Measurements from ENCODE around the gene IL1RAPL2. TPM values are rescaled to one million over a fixed set of nuclear protein-coding genes. Genes with fewer than 3 reads are reported as not detected.
"Not testable (repeated sequence)": the region's sequence is repeated elsewhere in the genome, so short reads cannot be mapped to it uniquely, and the experiment has no call there.

IL1RAPL2 gene
- total RNA-seq, 1 experiment from 2014 or later: not detected

DNA sequence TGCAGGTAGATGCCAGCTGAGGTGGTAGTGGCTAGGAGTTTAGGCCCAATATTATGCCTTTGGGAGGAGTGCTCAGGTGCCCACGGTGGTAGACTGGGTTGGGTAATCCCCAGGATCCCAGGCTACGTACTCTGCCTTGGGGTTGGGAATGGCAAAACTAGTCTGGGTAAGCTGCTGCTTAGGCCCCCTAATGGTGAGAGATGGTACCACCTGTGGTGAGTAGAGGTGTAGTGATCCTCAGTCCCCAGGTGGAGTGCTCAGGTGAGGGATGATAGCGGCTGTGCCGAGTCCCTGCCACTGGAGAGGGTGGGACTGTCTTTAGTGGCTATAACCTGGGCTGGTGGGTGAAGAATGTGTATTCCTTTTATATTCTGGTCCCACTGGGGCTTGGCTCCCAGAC is 75.2 kb downstream of the IL1RAPL2 start:
- no peak for DNase-seq (ENCODE audit: low read depth in 1 of 2, low spot score in 2 of 2)
- Histone ChIP-seq H3K9me3 (replicated peaks) (no peaks in the 10 kb centered on the region), H3K4me1 (replicated peaks) (no peaks in the 10 kb centered on the region), H3K36me3 (no peaks in the 10 kb centered on the region), H3K4me3 (no peak overlapping the region), H3K27ac (no peak overlapping the region), H3K27me3 (replicated peaks) (no peaks in the 10 kb centered on the region)

GRCh38 chrX:104647084-104647483 is 81.1 kb downstream of the IL1RAPL2 start:
- H3K36me3 ChIP-seq: no peaks in the 10 kb centered on the region
- no peaks in the 10 kb centered on the region for H3K4me1 ChIP-seq (replicated peaks)
- H3K4me3 ChIP-seq: no peak overlapping the region
- H3K27me3 ChIP-seq (replicated peaks): no peaks in the 10 kb centered on the region
- no peak for DNase-seq (ENCODE audit: low read depth in 1 of 2, low spot score in 2 of 2)
- no peaks in the 10 kb centered on the region for H3K9me3 ChIP-seq (replicated peaks)
- H3K27ac ChIP-seq: no peak overlapping the region

- H3K27ac ChIP-seq: no peak overlapping the region
- H3K9me3 ChIP-seq (replicated peaks): no peaks in the 10 kb centered on the region
- DNase-seq (ENCODE audit: low read depth in 1 of 2, low spot score in 2 of 2): no peak
- H3K27me3 ChIP-seq (replicated peaks): no peaks in the 10 kb centered on the region
- no peak overlapping the region for H3K4me3 ChIP-seq
- no peaks in the 10 kb centered on the region for H3K4me1 ChIP-seq (replicated peaks)
- H3K36me3 ChIP-seq: no peaks in the 10 kb centered on the region
Observed at GRCh38 chrX:104659005-104659744, 93.2 kb downstream of the IL1RAPL2 start.

GRCh38 chrX:104660092-104660491 is 94.1 kb downstream of the IL1RAPL2 start:
- no peaks in the 10 kb centered on the region for H3K4me1 ChIP-seq (replicated peaks)
- H3K4me3 ChIP-seq: no peak overlapping the region

DNA sequence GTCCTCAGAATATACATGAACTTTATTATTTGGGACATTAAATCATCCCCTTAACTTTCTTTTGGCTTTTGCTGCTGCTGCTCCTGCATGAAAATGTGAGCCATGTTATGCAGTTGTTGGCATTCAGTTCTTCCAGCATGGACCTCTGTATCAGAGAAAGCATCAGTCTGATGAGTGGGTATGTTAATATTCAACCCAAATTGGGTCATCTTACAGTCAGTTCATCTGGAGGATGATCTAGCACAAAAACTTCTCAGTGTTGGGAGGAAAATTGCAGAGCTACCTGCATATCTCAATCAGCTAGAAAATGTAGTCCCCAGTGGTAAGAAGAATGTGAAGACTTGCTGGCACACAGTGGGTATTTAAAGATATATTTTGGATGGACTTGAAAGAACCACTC is 96.7 kb downstream of the IL1RAPL2 start:
- Histone ChIP-seq H3K36me3 (no peaks in the 10 kb centered on the region), H3K4me1 (replicated peaks) (no peaks in the 10 kb centered on the region), H3K27ac (no peak overlapping the region), H3K27me3 (replicated peaks) (no peaks in the 10 kb centered on the region), H3K9me3 (replicated peaks) (no peaks in the 10 kb centered on the region), H3K4me3 (no peak overlapping the region)
- no peak for DNase-seq (ENCODE audit: low read depth in 1 of 2, low spot score in 2 of 2)

More at GRCh38 chrX:104660092-104660491, 94.1 kb downstream of the IL1RAPL2 start:
- no peak for DNase-seq (ENCODE audit: low read depth in 1 of 2, low spot score in 2 of 2)
- Histone ChIP-seq H3K27me3 (replicated peaks) (no peaks in the 10 kb centered on the region), H3K9me3 (replicated peaks) (no peaks in the 10 kb centered on the region), H3K36me3 (no peaks in the 10 kb centered on the region), H3K27ac (no peak overlapping the region)

- no peaks in the 10 kb centered on the region for H3K27me3 ChIP-seq (replicated peaks)
Observed at GRCh38 chrX:104665691-104666090, 99.7 kb downstream of the IL1RAPL2 start.

DNA sequence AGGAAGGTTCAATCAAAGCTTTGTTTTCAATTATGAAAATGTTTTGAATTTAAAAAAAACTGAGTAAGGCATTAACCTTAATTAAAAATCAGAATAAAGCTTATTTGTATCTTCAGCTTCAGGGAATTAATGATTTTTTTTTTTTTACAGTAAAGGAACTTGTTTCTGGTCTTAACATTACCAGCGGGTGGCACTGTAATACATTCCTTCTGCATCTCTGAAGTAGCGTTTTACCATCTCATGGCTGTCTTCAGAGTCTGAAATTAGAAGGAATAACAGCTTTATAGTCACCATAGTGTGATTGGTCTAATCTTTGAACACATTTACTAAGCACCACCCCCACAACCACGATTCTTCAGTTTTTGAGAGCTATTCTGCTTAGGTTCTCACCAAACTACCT is 102.6 kb downstream of the IL1RAPL2 start:
- no peak for DNase-seq (ENCODE audit: low read depth in 1 of 2, low spot score in 2 of 2)
- H3K27me3 ChIP-seq (replicated peaks): no peaks in the 10 kb centered on the region
- no peak overlapping the region for H3K4me3 ChIP-seq
- no peaks in the 10 kb centered on the region for H3K4me1 ChIP-seq (replicated peaks)
- no peak overlapping the region for H3K27ac ChIP-seq
- H3K9me3 ChIP-seq (replicated peaks): no peaks in the 10 kb centered on the region
- H3K36me3 ChIP-seq: no peaks in the 10 kb centered on the region

More at GRCh38 chrX:104665691-104666090, 99.7 kb downstream of the IL1RAPL2 start:
- no peak overlapping the region for H3K4me3 ChIP-seq
- no peaks in the 10 kb centered on the region for H3K36me3 ChIP-seq
- H3K4me1 ChIP-seq (replicated peaks): no peaks in the 10 kb centered on the region
- DNase-seq (ENCODE audit: low read depth in 1 of 2, low spot score in 2 of 2): no peak
- no peaks in the 10 kb centered on the region for H3K9me3 ChIP-seq (replicated peaks)
- no peak overlapping the region for H3K27ac ChIP-seq

DNA sequence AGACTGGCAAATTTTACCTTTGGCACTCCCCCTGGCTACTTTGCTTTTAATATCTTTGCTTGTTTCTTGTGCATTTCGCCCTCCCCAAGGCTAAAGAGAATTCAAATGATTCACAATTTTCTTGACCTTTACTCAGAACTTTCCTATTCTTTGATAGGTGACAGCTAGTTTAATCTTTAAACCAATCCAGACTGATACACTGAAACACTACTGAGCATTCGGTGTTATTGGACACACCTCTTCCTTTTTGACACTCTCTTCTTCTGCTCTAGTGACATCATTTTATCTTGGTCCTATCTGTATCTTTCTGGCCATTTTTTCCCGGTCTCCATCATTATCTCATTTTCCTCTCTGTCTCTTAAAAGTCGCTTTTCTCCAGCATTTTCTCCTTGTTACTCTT is 103.1 kb downstream of the IL1RAPL2 start:
- Histone ChIP-seq H3K4me3 (no peak overlapping the region), H3K27ac (no peak overlapping the region), H3K4me1 (replicated peaks) (no peaks in the 10 kb centered on the region), H3K9me3 (replicated peaks) (no peaks in the 10 kb centered on the region), H3K36me3 (no peaks in the 10 kb centered on the region), H3K27me3 (replicated peaks) (no peaks in the 10 kb centered on the region)
- DNase-seq (ENCODE audit: low read depth in 1 of 2, low spot score in 2 of 2): no peak

GRCh38 chrX:104670051-104670450 is 104.1 kb downstream of the IL1RAPL2 start:
- no peaks in the 10 kb centered on the region for H3K9me3 ChIP-seq (replicated peaks)
- H3K4me1 ChIP-seq (replicated peaks): no peaks in the 10 kb centered on the region
- H3K27me3 ChIP-seq (replicated peaks): no peaks in the 10 kb centered on the region
- no peak overlapping the region for H3K27ac ChIP-seq
- H3K4me3 ChIP-seq: no peak overlapping the region
- DNase-seq (ENCODE audit: low read depth in 1 of 2, low spot score in 2 of 2): no peak
- no peaks in the 10 kb centered on the region for H3K36me3 ChIP-seq

GRCh38 chrX:104677517-104677916 is 111.5 kb downstream of the IL1RAPL2 start:
- H3K4me3 ChIP-seq; H3K4me1 ChIP-seq (replicated peaks); DNase-seq (ENCODE audit: low read depth in 1 of 2, low spot score in 2 of 2); H3K27ac ChIP-seq; H3K9me3 ChIP-seq (replicated peaks); H3K36me3 ChIP-seq; H3K27me3 ChIP-seq (replicated peaks): not testable (repeated sequence)

- DNase-seq (ENCODE audit: low read depth in 1 of 2, low spot score in 2 of 2): no peak
- H3K27ac ChIP-seq: no peak overlapping the region
Observed at GRCh38 chrX:104679175-104679574, 113.2 kb downstream of the IL1RAPL2 start.

GRCh38 chrX:104681214-104681613 is 115.2 kb downstream of the IL1RAPL2 start:
- DNase-seq (ENCODE audit: low read depth in 1 of 2, low spot score in 2 of 2): no peak
- no peak overlapping the region for H3K4me3 ChIP-seq
- H3K27me3 ChIP-seq (replicated peaks): no peaks in the 10 kb centered on the region
- no peaks in the 10 kb centered on the region for H3K36me3 ChIP-seq
- no peaks in the 10 kb centered on the region for H3K9me3 ChIP-seq (replicated peaks)
- no peaks in the 10 kb centered on the region for H3K4me1 ChIP-seq (replicated peaks)
- no peak overlapping the region for H3K27ac ChIP-seq

More at GRCh38 chrX:104679175-104679574, 113.2 kb downstream of the IL1RAPL2 start:
- H3K9me3 ChIP-seq (replicated peaks): no peaks in the 10 kb centered on the region
- no peaks in the 10 kb centered on the region for H3K27me3 ChIP-seq (replicated peaks)
- no peaks in the 10 kb centered on the region for H3K4me1 ChIP-seq (replicated peaks)
- H3K4me3 ChIP-seq: no peak overlapping the region
- no peaks in the 10 kb centered on the region for H3K36me3 ChIP-seq

DNA sequence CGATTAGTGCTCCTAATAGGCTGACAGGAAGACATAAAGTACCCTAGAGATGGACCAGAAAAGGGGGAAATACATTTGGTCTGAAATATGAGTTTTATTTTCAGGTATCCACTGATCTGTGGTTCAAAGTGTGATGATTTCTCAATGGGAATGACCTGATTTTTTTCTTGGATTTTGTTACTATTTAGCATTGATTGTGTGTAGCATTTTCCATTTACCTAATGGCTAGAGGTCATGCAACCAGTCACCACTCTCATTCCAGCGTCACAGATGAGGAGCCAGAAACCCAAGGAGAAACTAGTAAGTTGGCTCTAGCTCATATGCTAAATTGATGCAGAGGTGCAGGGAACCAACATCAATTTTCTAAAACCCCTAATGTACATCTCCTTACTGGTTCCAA is 118.1 kb downstream of the IL1RAPL2 start:
- no peak overlapping the region for H3K27ac ChIP-seq
- no peaks in the 10 kb centered on the region for H3K27me3 ChIP-seq (replicated peaks)
- no peaks in the 10 kb centered on the region for H3K4me1 ChIP-seq (replicated peaks)
- H3K36me3 ChIP-seq: no peaks in the 10 kb centered on the region
- no peak overlapping the region for H3K4me3 ChIP-seq
- no peak for DNase-seq (ENCODE audit: low read depth in 1 of 2, low spot score in 2 of 2)
- H3K9me3 ChIP-seq (replicated peaks): no peaks in the 10 kb centered on the region

DNA sequence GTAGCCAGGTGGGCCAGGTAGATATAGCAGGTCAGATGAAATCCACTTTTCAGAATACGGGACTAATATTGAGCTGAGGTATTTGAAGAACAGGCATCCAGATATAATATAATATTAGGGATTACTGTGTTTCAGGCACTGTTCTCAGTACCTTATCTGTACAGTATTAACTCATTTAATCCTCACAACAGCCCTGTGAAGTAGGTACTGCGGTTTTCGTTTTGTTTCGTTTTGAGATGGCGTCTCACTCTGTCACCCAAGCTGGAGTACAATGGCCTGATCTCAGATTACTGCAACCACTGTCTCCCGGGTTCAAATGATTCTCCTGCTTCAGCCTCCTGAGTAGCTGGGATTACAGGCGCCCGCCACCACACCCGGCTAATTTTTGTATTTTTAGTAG is 129.6 kb downstream of the IL1RAPL2 start:
- Histone ChIP-seq H3K27me3 (replicated peaks) (no peaks in the 10 kb centered on the region), H3K4me1 (replicated peaks) (no peaks in the 10 kb centered on the region), H3K4me3 (no peak overlapping the region), H3K9me3 (replicated peaks) (no peaks in the 10 kb centered on the region), H3K36me3 (no peaks in the 10 kb centered on the region), H3K27ac (no peak overlapping the region)
- no peak for DNase-seq (ENCODE audit: low read depth in 1 of 2, low spot score in 2 of 2)

- Histone ChIP-seq H3K4me3 (no peak overlapping the region), H3K4me1 (replicated peaks) (no peaks in the 10 kb centered on the region), H3K27ac (no peak overlapping the region), H3K36me3 (no peaks in the 10 kb centered on the region), H3K9me3 (replicated peaks) (no peaks in the 10 kb centered on the region), H3K27me3 (replicated peaks) (no peaks in the 10 kb centered on the region)
- DNase-seq (ENCODE audit: low read depth in 1 of 2, low spot score in 2 of 2): no peak
Observed at GRCh38 chrX:104696667-104697066, 130.7 kb downstream of the IL1RAPL2 start.

Measured in SJSA1 (cell line).